ENCODE data around the gene PIWIL4. TPM values are rescaled to one million over a fixed set of nuclear protein-coding genes. Genes with fewer than 3 reads are reported as not detected.

PIWIL4 gene
- total and polyA plus RNA-seq, 2 of the 8 experiments (the other 6 are each of a cell fraction or from before 2014, with no cell fraction given) = 0.51 to 0.52 TPM

- TF ChIP-seq SUZ12 (IDR thresholded peaks at IDR 0.05; ENCODE audit: low read length) = no peak
- no peak for TF ChIP-seq RXRA (IDR thresholded peaks at IDR 0.05; ENCODE audit: insufficient read depth, low read depth, low read length)
- no peak for TF ChIP-seq KDM1A (IDR thresholded peaks at IDR 0.05; ENCODE audit: borderline replicate concordance, low read length)
- TF ChIP-seq TAF7 (optimal IDR thresholded peaks at IDR 0.05; ENCODE audit: borderline replicate concordance, low read depth, low read length) = no peak
- TF ChIP-seq NANOG (IDR thresholded peaks at IDR 0.05; ENCODE audit: insufficient read depth, low read depth, low read length, poor library complexity, severe bottlenecking) = no peak
- no peak for TF ChIP-seq ZNF274 (IDR thresholded peaks at IDR 0.05; ENCODE audit: borderline replicate concordance, extremely low read depth, low read length)
These were observed 10.7 kb downstream of the PIWIL4 start (continued) for GRCh38 chr11:94577841-94578240.
